Left kidney (tissue), 2 donors: Measurements from ENCODE around the gene PLEKHG4B. TPM values are rescaled to one million over a fixed set of nuclear protein-coding genes. Genes with fewer than 3 reads are reported as not detected.
"Not testable (repeated sequence)": the region's sequence is repeated elsewhere in the genome, so short reads cannot be mapped to it uniquely, and the experiment has no call there.

Experiments used
- DNase-seq: peaks from one replicate; pipeline ENCODE4 v3.0.0-alpha.2; 2013
- polyA plus RNA-seq: library from polyadenylated mRNA; unstranded; fragments of 120-200 nt; gene quantifications from one replicate; pipeline ENCODE4 v1.2.1, GENCODE V29; 2013; ENCODE audit not compliant: insufficient read length

Gene PLEKHG4B
- polyA plus RNA-seq, 1 donor, result 15.0 TPM

DNA sequence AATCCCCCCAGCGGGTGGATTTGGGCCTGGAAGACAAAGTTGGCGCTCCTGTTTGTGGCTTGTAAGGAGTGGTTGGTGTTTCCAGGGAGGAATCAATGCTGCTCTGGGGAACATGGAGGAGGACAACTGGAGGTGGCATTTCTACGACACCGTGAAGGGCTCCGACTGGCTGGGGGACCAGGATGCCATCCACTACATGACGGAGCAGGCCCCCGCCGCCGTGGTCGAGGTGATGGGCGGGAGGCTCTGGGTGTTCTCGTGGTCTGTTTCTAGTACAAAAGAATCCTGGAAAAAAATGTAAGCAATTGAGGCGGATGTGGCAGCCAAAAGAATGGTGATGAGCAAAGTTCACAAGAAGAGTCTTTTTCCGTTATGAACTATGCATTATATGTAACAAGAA, 133.4 kb downstream of the PLEKHG4B start:
- DNase-seq, result no peak

DNA sequence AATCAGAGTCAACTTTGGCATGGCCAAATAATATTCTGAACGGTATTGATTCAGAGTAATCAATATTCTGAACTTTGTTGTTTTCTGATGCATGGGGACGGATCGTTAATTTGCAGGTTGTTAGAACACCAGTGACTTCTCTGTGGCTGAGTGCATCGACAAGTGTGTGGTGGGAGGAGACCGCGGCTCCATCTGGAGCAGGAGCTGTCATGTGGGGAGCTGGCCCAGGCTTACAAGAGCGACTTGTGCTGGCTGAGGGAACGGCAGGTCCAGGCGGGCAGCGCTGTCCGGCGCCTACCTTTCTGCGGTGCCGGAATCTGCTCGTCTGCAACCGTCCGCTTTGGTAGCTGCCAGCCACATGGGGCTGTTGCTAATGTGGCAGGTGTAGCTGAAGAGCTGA, 135.4 kb downstream of the PLEKHG4B start:
- not testable (repeated sequence) for DNase-seq

DNA sequence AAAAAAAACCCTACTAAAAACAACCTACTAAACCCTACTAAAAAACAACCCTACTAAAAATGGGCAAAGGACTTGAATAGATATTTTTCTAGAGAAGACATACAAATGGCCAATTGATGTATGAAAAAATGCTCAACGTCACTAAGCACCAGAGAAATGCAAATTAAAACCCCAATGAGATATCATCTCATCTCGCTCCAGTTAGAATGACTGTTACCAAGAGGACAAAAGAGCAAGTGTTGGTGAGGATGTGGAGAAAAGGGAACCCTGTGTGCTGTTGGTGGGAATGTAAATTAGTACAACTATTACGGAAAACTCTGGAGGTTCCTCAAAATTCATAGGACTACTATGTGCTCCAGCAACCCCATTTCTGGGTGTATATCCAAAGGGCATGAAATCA, 136.9 kb downstream of the PLEKHG4B start:
- DNase-seq, result no peak

DNA sequence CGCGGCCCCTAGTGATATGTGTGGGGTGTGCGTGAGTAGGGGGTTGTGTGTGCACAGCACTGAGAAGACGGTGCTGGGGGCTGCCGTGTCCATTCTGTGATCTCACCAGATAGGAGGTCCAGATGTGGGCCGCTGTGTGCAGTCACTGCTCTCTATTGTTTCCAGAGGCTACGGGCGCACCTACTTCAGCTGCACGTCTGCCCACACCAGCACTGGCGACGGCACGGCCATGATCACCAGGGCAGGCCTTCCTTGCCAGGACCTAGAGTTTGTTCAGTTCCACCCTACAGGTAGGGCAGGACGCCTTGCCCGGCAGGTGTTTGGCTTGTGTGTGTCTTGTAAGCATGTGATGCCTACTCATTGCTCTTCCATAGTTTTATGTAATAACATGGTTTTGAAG, 138.7 kb downstream of the PLEKHG4B start:
- no peak for DNase-seq

DNA sequence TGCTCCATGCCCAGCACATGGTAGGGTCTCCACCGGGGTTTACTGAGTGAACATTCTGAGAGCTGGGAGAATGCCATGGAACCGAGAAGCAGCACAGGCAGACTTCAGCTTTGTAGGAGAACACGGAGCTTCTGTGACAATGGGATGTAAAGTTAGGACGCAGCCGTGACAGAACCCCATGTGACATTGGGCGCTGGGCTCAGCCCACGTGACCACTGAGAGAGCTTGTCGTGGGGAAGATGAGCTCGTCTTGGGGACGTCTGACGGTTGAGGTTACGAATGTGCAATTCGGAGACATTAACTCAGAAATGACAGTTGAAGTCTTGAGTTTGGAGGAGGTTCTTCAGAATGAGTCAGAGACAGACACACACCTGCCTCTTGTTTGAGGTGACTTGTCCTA, 139.7 kb downstream of the PLEKHG4B start:
- no peak for DNase-seq

DNA sequence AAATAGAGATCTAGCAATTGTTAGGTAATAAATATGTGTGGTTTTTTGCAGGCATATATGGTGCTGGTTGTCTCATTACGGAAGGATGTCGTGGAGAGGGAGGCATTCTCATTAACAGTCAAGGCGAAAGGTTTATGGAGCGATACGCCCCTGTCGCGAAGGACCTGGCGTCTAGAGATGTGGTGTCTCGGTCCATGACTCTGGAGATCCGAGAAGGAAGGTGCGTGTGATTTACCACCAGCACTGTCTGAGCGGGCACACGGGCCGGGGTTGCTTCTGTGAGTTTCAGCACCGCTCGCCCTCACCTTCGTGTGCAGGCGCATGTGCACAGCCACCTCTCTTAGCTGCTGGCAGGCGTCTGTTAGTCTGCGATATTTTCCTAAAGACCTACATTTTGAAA, 141.5 kb downstream of the PLEKHG4B start:
- peak; percentile 15 for DNase-seq

DNA sequence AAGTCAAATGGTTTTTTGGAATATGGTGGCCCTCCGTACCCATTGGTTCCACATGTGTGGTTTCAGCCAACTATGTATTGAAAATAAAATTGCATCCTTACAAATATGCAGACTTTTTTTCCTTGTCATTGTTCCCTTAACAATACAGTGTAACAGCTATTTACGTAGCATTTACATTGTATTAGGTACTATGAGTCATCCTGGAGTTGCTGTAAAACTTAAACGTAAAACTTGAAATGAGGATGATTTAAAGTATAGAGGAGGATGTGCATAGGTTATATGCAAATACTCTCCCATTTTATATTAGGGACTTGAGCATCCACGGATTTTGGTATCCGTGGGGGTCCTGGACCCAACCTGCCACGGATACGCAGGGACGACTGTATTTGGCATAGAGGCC, 142.5 kb downstream of the PLEKHG4B start:
- no peak for DNase-seq

DNA sequence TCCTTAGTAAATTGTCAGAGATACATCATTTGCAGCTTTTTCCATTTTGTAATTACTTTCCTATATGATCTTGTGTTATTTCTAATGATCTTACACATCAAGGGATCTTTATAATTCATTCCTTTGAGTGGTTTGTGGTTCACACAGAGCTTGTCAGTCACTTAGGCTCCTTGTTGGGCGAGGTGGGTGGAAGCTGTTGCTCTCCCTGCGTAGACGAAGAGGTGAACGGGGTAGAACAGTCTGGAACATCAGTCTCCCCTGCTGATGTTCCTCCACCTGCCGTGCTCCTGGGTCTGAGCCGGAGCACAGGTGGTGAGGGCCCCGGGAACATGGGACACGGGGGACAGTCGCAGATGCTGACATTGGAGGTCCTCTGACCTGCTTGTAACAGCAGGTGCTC, 143.6 kb downstream of the PLEKHG4B start:
- not testable (repeated sequence) for DNase-seq

DNA sequence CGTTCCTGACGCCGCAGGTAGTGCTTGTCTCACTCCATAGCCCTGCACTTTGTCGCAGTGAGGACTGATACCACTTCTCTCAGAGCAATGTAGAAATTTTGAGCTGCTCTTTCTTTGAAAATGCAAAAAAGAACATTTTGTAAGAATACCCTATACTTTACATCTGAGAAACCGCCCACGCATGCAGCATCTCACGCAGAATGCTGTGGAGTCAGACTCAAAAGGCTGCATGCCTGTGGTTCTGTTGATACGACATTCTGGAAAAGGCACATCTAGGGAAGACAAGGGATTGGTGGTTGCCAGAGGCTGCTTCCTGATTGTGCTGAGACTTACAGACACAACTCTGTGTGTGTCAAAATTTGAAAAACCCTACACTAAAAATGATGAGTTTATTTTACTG, 146.0 kb downstream of the PLEKHG4B start:
- not testable (repeated sequence) for DNase-seq

Other genes with a start within 250 kb of the PLEKHG4B start
- gene LRRC14B, start 99.3 kb downstream of the PLEKHG4B start, polyA plus RNA-seq, result not detected
- 13.8 TPM for gene CCDC127, start 126.0 kb downstream of the PLEKHG4B start, polyA plus RNA-seq
- gene SDHA, start 126.2 kb downstream of the PLEKHG4B start, polyA plus RNA-seq, result 160 TPM
- gene PDCD6, start 179.5 kb downstream of the PLEKHG4B start, polyA plus RNA-seq, result 136 TPM
- 5.9 TPM for gene AHRR, start 229.5 kb downstream of the PLEKHG4B start, polyA plus RNA-seq